Activated CD4-positive, alpha-beta T cell treated with anti-CD3 and anti-CD28 coated beads, Interleukin-2, amount 50 U/mL, for 1 hour (primary cell): ENCODE data around the gene EEF2.
"Not testable (repeated sequence)": the region's sequence is repeated elsewhere in the genome, so short reads cannot be mapped to it uniquely, and the experiment has no call there.

Experiments
- DNase-seq: peaks from one replicate; pipeline ENCODE4 v3.0.0-alpha.2; 2020

The EEF2 gene

DNA sequence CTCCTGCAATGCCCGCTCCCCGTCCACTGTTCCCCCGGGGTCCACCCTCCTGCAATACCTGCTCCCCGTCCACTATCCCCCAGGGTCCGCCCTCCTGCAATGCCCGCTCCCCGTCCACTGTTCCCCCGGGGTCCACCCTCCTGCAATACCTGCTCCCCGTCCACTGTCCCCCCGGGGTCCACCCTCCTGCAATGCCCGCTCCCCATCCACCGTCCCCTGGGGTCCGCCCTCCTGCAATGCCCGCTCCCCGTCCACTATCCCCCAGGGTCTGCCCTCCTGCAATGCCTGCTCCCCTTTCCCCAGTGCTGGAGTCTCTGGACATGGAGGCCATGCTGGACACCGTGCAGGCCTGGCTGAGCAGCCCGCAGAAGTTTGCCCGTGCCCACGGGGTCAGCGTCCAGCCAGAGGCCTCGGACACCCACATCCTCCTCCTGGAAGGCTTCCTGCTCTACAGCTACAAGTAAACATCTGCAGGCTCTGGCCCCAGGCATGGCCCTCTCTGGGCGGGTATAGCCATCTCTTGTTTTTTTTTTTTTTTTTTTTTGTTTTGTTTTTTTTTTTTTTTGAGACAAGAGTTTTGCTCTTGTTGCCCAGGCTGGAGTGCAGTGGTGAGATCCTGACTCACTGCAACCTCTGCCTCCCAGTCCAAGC lies 46.8 kb downstream of the EEF2 start:
- not testable (repeated sequence) for DNase-seq

DNA sequence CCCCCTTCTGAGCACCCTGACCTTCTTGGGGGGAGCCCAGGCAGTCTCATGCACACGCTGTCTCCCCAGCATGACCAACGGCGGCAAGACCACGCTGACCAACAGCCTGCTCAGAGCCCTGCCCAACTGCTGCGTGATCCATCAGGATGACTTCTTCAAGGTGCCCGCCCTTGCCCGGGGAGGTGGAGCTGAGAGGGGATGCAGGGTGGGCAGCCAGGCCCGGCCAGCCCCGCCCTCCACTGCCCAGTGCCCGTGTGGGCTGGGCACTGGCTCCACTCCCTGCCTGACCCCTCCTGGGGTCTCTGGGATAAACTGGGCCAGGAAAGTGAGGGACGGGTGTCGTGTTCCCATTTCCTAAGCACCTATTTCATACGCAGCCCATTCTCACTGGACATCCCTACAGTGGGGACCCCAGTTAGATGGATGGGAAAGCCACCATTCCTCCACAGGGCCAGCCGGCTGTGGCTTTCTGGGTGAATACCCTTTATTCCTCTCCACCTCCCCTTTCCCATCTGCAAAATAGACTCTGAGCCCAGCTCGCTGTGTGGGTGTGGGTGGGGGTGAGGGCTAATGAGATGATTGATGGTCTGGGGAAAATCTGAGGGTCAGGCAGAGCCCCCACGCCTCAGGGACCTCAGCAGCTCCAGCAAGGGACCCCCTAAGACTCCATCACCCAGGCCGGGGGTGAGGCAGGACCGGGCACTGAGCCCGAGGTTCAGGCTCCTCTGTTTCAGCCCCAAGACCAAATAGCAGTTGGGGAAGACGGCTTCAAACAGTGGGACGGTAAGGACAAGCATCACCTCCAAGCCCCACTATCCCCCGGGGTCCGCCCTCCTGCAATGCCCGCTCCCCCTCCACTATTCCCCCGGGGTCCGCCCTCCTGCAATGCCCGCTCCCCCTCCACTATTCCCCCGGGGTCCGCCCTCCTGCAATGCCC lies 48.5 kb downstream of the EEF2 start:
- DNase-seq, result no peak

GRCh38 chr19:3932931-3933810 lies 52.1 kb downstream of the EEF2 start, which contains the start of gene NMRK2:
NMRK2 (plus strand) TSS chr19:3933069; CDS start chr19:3933672, 603 bp downstream.
- DNase-seq, result no peak

DNA sequence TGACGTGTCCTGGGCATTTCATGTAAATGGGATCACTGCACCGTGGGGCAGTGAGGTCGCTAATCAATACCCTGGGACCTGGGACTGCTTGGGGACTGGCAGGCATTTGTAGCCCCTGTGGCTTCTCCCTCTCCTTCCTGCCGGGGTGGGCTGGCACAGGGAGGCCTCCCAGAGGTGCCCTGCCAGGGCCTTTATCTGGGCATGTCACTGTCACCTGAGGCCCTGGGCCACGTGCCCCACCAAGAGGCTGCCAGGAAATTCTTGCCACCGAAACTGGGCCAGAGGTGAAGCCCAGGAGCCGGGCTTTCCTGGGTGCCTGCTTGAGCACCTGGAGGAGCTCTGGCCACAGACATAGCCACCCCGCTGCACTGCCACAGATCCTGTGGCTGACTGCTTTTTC lies 54.2 kb downstream of the EEF2 start:
- DNase-seq, result no peak
